Dermis blood vessel endothelial cell (primary cell): ENCODE data around the gene NAA10. TPM values are rescaled to one million over a fixed set of nuclear protein-coding genes. Genes with fewer than 3 reads are reported as not detected.
A peak's percentile ranks its signal among the peaks of the same experiment; 100 is the strongest.
"Not testable (repeated sequence)": the region's sequence is repeated elsewhere in the genome, so short reads cannot be mapped to it uniquely, and the experiment has no call there.

Experiments
- DNase-seq: peaks from one replicate; pipeline ENCODE4 v3.0.0; 2010
- total RNA-seq: library from RNA; depleted of rRNA; stranded (reverse); fragments of >200 nt; gene quantifications from 2 replicates; pipeline ENCODE4 v1.2.3, GENCODE V29; 2014

The NAA10 gene
- total RNA-seq = 70.6 and 88.2 TPM in 2 replicates

DNA sequence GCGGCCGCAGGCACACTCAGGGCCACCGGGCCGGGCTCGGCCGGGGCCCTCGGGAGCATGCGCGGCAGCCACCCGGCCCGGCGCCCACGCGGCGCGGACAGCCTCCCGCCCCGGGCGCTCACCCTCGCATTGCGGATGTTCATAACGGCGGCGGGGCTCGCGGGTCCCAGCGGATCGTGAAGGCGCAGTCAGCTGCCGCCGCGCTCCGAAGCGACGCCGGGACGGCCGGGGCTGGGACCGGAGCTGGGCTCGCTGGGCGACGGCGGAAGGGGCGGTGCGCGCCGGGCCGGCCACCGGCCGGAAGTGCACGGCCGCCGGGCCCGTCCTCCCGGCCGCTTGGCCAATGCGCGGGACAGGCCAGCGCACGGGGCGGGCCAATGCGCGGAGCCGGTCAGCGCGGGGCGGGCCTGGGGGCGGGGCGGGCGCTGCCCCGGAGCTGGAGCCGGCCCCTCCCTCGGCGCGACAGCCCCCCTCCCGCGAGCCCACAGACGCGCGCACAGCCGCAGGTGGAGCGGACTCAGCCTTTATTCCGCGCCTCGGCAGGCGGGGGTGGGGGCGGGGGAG is at the start of gene NAA10:
Gene NAA10, minus strand, starts transcription at position 276 of the 564 bp plus-strand sequence. Its CDS starts 133 bp downstream, at position 143.
- DNase-seq = peak; percentile 78

DNA sequence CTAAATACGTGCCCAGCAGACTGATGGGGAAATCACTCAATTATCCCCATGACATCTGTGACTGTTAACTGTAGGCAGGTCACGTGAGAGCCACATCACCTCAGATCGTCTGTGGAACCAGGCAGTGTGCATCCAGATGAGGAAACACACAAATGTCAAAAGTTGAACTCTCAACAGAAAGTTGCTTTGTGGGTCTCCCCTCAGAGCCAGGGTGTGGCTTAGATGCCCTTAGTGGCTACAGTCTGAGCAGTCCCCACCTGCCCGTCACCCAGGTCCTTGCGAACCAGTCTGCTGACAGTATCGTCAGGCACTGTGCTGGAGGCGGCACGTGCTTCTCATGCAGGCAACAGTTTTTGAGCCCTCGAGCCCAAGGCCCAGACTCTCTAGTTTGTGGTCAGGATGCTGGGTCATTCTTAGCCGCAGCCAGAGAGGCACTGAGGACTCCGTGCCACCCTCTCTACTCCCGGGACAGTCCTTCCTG is 48.5 kb upstream of the NAA10 start:
- no peak for DNase-seq

DNA sequence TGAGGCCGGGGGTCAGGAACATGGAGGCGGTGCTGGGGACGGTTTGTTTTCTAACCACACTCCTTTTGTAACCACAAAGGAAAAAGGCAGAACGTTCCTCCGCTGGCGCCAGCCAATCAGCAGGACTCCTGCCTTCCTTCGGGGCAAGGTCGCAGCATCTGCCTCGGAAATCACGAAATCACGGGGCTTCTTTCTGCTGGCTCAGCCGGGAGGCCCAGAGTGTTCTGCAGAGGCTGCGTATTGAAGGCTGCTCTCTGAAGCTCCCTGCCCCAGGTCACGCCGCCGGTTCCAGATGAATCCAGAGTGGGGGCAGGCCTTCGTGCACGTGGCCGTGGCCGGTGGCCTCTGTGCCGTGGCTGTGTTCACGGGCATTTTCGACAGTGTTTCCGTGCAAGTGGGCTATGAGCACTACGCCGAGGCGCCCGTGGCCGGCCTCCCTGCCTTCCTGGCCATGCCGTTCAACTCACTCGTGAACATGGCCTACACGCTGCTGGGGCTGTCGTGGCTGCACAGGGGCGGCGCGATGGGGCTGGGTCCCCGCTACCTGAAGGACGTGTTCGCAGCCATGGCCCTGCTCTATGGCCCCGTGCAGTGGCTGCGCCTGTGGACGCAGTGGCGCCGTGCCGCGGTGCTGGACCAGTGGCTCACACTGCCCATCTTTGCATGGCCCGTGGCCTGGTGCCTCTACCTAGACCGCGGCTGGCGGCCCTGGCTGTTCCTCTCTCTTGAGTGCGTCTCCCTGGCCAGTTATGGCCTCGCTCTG is 47.1 kb upstream of the NAA10 start:
- no peak for DNase-seq

DNA sequence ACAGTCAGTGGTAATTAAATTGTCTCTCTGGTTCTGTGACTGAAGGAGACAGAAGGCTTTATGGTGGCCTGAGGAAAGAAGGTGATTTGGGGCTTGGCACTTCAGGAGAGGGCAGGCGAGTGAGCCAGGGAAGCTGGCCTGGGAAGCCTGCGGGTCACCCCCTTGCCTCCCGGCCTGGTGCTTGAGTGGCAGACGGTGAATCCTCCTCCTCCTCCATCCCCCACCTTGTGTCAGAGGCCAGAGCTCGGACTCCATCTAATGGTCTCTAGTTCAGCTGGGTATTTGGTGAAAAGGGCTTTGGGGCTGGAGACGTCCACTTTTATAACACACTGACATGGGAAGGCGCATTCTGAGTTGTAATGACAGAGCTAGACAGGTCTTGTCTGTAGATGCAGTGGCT is 46.4 kb upstream of the NAA10 start:
- DNase-seq = no peak

DNA sequence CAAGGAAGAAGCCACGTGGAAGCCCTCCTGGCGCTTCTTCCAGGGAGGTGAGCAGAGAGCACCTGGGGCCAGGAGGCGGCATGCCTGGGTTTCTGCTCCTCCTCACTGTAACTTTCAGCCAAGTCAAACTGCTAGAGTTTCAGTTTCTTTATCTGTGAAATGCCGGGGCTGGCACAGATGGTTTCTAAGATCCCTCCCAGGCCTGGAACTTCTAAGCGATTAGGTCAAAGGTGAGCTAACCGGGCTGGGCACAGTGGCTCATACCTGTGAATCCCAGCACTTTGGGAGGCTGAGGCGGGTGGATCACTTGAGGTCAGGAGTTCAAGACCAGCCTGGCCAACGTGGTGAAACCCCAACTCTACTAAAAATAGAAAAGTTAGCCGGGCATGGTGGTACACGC is 45.6 kb upstream of the NAA10 start:
- not testable (repeated sequence) for DNase-seq

DNA sequence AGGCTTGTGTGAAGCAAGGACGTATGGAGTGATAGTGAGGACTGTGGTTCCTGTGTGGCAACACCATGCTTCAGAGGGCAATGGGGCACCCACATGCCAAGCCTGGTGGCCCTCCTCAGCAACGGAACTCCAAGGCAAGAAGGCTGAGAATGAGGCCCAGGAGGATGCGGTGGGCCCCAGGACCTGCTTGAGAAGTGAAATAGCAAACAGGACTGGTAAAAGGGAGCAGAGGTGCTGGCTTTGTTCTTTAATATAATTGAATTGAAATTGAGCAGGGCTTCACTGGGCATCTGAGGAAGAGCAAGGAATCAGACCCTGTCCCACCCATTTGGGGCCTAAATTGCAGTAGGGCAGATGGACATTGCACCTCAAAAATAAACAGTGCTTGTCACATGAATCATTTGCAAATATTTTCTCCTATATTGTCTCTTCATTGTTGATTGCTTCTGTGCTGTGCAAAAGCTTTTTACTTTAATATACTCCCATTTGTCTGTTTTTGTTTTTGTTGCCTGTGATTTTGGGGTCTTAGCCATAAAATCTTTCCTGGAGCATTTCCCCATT is 40.0 kb upstream of the NAA10 start:
- no peak for DNase-seq

DNA sequence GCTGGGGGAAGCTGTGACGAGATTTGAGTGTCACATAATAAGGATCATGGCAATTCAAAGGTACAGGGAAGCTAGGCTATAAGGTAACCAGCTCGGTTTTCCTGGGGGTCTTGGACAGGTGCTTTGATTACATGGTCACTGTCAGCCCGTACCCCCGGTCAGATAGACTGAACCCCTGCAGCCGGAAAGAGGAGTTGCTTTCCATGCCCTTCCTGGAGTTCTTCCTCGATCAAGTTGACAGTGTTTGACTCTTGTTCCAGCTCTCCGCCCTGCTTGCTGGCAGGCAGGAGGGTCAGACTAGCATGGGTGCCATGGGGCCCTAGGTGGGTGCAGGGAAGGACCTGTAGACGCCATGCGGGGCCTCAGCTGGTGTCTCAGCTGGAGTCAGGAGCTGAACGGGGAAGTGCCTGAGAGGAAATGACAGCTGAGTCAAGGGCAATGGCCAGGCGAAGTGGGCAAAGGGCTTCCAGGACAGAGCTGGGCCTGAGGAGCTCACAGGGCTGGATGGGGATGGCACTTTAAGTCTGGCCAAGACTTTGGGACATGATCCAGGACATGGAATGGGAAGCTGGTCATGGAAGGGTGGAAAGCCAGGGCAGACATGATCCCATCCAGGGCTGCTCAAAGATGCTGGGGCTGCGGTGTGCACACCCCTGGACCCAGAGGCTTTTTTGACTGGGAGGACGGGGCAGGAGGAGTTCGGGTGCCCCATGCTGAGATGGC is 39.3 kb upstream of the NAA10 start:
- peak; percentile 50 for DNase-seq

DNA sequence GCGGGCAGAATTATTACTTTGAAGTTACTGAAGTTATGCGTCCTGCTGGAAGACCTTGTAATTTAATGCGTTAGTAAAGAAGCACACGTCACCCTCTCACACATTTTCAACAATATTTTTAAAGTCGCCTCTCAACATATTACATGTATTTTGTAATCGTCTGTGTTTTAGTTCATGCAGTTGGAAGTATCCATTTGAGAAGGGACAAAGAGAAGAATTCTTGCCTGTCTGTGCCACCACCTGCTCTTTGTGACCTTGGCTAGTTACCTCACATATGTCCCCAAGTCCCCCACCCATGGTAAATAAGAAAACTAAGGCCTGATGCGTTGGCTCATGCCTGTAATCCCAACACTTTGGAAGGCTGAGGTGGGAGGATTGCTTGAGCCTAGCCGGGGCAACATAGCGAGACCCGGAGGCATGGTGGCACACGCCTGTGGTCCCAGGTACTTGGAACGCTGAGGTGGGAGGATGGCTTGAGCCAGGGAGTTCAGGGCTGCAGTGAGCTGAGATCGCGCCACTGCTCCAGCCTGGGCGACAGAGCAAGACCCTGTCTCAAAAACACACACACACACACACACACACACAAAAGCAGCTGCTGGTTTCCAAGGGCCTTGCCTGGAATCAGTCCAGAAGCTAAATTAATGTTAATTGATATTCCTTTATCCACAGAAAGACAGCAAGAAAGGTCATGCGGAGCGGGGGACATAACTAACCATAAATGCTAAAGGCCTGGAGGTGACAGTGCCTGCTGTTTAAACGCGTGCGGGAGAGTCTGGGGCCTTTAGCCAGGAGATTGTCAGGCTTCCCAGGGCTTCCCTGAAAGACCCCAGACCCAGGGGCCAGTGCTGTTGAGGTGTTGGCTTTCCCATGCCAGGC is 38.5 kb upstream of the NAA10 start:
- DNase-seq = no peak

DNA sequence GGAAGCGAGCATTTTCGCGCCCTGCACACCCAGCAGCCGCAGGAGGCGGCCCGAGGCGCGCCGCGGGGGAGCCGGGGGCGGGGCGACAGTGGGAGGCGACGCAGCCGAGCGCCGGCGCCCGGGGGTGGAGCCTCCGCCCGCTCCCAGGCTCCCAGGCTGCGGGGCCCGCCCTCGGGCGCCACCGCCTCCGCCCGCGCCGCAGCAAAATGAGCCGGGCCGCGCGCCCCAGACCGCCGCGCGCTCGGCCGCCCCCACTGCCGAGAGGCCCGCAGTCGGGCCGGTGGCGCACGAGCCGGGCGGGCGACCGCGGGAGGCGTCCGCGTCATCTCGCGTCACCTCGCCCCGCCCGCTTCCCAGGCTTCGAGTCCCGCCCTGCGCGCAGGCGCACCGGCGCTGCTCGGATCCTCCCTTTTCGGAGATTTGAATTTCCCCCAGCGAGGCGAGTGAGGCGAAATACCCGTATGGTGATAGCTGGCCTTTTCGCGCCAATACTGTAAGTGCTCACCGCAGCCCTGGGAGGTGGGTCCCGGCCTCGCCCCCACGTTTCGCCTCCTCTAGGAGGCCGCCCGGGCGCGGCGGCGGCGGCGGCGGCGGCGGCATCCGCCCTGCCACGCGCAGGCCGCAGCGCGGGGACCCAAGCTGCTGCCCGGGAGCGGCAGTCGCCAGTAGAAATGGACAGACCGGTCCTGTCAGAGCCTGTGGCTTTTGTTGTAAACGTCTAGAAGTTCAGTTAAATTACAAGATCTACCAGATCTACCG is 37.7 kb upstream of the NAA10 start, which contains the start of gene TMEM187:
Gene TMEM187, plus strand, starts transcription at position 387 of the 759 bp plus-strand sequence. CDS start 9,309 bp downstream, outside the sequence.
- peak; percentile 85 for DNase-seq

DNA sequence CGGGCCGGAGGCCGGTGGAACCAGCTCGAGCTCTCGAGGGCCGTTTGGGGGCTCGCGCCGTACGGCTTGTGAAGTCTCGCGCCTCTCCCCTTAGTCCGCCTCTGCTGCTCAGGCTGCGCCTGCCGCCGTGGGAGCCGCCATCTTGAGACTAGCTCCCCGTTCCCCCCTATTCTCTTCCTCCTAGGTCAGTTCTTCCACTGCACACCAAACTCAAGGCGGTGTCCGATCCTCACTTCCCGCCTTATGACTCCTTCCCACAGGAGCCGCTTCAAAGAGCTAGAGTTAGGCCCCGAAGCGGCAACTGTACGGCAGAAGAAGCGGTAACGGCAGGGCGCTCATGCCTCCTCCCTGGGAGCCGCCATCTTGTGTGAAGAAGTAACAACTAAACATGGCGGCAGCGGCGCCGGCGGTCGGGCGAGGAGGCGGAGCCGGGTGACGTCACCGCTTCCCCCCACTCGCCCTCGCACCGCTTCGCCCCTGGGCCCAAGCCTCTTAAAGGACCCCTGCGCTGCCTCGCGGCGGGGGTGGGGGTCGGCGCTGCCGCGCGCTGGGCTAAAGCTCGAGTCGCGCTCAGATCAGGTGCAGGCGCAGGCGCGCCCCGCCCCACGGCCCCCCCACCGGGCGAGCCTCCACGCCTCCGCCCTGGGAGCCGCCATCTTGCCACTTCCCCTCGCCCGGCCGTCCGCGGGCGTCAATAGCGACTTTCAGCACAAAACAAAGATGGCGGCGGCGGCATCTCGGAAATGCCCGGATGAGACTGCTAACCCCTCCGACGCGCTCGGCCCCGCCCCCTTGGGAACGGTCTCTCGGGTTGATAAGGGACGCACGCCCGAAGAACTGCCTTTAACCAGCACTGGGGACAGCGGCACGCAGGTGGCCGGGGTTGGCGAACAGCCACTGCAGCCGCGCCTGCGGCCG is 36.9 kb upstream of the NAA10 start, which contains the start of gene HCFC1:
Gene HCFC1, minus strand, starts transcription at position 369 of the 918 bp plus-strand sequence. CDS start 978 bp downstream, outside the sequence.
- peak; percentile 87 for DNase-seq

DNA sequence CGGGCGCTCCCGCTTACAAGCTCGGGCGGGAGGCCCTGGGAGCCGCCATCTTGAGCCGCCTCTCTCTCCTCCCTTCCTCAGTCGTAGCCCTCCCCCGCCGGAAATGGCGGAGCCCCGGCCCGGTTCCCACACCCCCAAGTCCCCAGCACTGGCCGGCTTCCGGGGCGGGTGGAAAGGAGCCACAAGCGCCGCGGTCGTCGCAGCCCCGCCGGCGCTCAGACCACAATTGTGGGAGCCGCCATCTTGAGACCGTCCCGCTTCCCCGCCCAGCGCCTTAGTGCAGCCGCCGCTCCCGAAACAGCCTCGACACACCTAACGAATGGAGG is 36.2 kb upstream of the NAA10 start:
- peak; percentile 86 for DNase-seq

DNA sequence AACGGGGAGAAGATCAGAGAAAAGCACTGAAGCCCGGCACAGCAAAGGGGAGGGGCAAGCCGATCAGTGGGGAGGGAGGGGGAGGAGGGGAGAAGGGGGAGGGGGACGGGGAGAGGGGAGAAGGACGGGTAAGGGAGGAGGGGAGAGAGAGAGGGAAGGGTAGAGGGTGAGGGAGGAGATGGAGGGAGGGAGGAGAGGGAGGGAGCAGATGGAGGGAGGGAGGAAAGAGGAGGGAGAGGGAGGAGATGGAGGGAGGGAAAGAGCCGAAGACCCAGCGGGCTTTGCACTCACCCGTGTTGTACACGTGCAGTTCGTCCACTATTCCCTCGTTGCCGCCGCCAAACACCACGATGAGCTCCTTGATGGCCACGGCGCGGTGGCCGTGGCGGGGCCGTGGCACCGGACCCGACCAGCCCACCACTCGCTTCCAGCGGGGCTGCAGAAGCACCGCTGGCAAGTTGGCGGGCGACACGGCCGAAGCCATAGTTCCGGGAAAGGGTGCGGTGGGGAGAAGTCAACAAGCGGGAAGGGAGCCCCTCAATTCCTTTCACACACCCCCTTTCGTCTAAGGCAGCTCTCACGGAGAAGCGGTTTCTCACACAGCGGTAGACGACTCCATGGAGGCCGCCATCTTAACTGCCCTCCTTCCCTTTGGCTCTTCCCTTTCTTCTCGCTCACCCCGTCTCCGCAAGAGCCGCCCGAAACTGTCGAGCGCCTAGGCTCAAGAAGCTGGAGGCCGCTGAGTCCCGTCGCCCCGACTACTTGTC is 35.7 kb upstream of the NAA10 start:
- DNase-seq = peak; percentile 25

DNA sequence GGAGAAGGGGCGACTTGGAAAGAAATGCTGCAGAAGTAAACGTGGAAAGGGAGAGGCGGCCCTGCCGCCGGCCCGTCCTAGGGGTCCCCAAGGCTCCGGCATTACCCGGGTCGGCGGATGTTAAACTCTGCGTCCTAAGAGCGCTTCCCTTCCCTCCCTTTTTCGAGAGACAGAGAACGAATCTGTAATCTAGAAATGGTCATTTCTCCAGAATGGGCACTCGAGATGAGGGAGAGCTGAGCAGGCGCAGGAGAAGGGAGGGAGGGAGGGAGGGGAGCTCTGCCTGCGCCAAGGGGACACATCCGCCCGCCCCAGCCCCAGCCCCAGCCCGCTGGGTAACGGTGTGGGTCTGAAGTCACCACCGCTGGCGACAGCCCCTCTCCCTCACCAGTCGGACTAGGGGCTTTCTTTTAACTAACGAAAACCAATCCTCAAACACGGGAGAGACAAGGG is 35.1 kb upstream of the NAA10 start:
- peak; percentile 23 for DNase-seq

DNA sequence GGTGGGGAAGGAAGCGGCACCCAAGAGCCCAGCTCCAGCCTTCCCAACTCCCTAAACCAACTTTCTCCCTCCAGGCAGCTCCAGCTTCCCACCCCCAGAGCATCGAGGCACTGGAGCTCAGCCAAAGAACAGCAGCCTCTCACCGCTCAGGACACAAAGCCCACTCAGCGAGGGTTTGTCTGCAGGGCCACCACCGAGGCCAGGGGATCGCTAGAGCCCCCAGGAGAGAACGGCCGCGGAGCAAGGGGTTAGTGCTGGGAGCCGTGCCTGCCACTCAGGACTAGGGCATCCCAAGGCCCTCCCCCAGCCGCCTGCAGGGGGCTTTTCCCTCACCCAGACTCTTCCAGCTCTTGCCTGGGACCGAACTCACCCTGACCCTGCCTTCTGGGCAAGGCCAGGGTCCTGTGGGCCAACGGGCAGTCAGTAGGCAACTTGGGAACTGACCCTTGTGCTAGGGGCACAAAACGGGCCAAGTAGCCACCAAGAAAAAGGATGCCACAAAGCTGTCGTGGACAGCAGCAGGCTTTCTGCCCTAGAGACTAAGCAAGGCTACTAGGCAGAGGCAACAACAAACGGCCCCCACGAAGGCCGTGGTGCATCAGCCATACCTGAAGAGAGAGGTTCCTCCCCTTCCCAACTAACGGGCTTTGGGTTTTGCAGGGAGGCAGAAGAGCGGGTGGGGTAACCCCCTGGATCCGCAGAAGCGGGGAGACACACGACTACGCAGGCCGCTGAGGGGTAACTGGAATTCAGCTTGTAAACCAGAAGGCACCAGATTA is 34.5 kb upstream of the NAA10 start:
- peak; percentile 17 for DNase-seq

DNA sequence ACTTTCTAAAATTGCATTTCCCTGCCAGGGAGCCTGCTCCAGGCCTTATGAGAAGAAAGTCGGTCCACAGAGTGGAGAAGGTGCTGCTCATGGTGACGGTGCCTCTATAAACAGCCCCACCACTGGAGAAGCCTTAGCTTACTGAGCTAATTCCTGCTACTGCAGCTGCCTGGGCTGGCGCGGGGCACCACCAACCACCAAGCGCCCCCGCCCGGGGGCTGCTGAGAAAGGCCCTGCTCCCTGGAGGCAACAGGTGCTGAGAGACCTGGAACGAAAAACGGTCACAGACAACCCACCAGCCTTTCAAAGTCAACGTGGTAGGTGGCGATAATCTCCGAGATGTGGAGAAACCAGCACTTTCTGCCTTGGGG is 33.9 kb upstream of the NAA10 start:
- peak; percentile 27 for DNase-seq

DNA sequence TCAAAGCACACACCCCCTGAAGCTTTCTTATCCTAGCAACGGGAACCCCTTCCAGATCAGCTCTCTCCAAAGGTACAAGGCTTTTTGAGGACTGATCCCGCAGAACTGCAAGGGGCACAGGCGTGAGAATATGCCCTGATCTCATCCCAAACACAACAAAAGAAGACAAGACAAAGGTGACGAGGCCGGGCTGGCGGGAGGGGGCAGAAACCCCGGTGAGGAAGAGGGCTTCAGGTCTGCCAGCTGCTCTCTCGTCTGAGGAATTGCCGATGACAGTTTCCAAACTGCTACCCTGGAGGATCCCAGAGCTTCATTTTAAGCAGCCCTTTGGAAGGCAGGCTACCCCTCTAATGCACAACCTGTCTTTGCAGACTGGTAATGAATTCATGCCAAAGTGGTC is 33.4 kb upstream of the NAA10 start:
- DNase-seq = no peak

DNA sequence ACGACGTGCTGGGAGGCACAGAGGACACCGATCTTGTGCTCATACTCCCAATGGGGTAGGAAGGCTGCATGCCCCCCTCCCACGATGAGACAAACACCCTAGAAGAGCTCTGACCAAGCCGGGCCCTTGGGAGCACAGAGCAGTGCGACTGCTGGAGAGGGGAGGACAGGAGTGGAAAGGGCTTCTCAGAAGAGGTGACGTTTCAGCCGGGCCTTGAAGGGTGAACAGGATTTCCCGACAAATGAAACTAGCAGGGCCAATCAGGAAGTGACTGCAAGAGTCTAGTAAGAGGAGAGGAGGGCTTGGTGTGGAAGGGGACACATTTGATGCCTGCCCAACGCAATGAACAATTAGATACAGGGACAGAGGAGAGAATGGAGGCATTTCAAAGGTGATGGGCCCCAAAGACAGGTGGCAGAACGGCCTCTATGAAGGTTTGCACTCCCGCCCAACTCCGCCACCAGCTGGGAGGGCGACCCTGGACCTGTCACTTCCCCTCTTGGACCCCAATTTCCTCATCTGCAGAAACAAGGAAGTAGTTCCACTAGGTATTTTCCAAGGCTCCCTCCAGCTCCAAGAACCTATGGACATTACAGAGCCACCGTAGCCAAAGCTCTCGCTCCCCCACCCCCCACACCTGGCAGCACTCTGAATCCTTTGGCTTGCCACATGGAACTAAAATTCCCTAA is 32.8 kb upstream of the NAA10 start:
- peak; percentile 44 for DNase-seq
